ENCODE results near the gene SASH1. TPM values are rescaled to one million over a fixed set of nuclear protein-coding genes. Genes with fewer than 3 reads are reported as not detected.

SASH1 gene
- total RNA-seq, 1 experiment from 2014 or later: 42.0 TPM

GRCh38 chr6:148317051-148317450 is 25.6 kb upstream of the SASH1 start:
- Histone ChIP-seq H3K4me1 (peaks cover 8% of the 10 kb centered on the region), H3K9me3 (no peaks in the 10 kb centered on the region), H3K27me3 (replicated peaks; ENCODE audit: control insufficient read depth, insufficient read depth, low read length) (no peaks in the 10 kb centered on the region), H3K36me3 (ENCODE audit: control insufficient read depth, insufficient read depth, low read length) (no peaks in the 10 kb centered on the region), H3K4me3 (ENCODE audit: low read depth, low read length) (no peak overlapping the region)
- Mint-ChIP-seq H3K27ac (ENCODE audit: unreplicated experiment) (no peak overlapping the region), H3K4me3 (ENCODE audit: unreplicated experiment) (no peak overlapping the region), H3K4me1 (ENCODE audit: low read depth, unreplicated experiment) (peaks cover 2% of the 10 kb centered on the region), H3K36me3 (ENCODE audit: insufficient read depth, unreplicated experiment) (no peaks in the 10 kb centered on the region), H3K27me3 (ENCODE audit: insufficient read depth, unreplicated experiment) (no peaks in the 10 kb centered on the region), H3K9me3 (ENCODE audit: unreplicated experiment) (no peaks in the 10 kb centered on the region)
- no peak for DNase-seq
- CTCF ChIA-PET: interaction anchor here (0.5 kb wide), 1 partner anchor 53 kb away, joined by 3 read pairs; no protein-coding TSS in a partner anchor
- BruUV-seq (replicated peaks): no TSS peak
- intact Hi-C loops (cut with micrococcal nuclease; ENCODE audit: unreplicated experiment): no loop called here
- TF ChIP-seq CTCF (IDR thresholded peaks at IDR 0.05; ENCODE audit: insufficient read depth in 1 of 2, low read depth in 1 of 2, low read length in 1 of 2, severe bottlenecking in 1 of 2, unreplicated experiment in 1 of 2): no peak
- POLR2A ChIA-PET: no interaction called here

- H3K4me3 Mint-ChIP-seq (ENCODE audit: unreplicated experiment): no peak overlapping the region
- H3K36me3 ChIP-seq (ENCODE audit: control insufficient read depth, insufficient read depth, low read length): no peaks in the 10 kb centered on the region
- no peak overlapping the region for H3K4me3 ChIP-seq (ENCODE audit: low read depth, low read length)
- no peaks in the 10 kb centered on the region for H3K27me3 Mint-ChIP-seq (ENCODE audit: insufficient read depth, unreplicated experiment)
- DNase-seq: no peak
- ChIA-PET CTCF (no interaction called here), POLR2A (no interaction called here)
- peaks cover 8% of the 10 kb centered on the region for H3K4me1 ChIP-seq
- no peaks in the 10 kb centered on the region for H3K27me3 ChIP-seq (replicated peaks; ENCODE audit: control insufficient read depth, insufficient read depth, low read length)
- H3K4me1 Mint-ChIP-seq (ENCODE audit: low read depth, unreplicated experiment): peaks cover 5% of the 10 kb centered on the region
- no peaks in the 10 kb centered on the region for H3K9me3 ChIP-seq
- intact Hi-C loops (cut with micrococcal nuclease; ENCODE audit: unreplicated experiment): no loop called here
- TF ChIP-seq CTCF (IDR thresholded peaks at IDR 0.05; ENCODE audit: insufficient read depth in 1 of 2, low read depth in 1 of 2, low read length in 1 of 2, severe bottlenecking in 1 of 2, unreplicated experiment in 1 of 2): no peak
- H3K27ac Mint-ChIP-seq (ENCODE audit: unreplicated experiment): no peak overlapping the region
- no peaks in the 10 kb centered on the region for H3K9me3 Mint-ChIP-seq (ENCODE audit: unreplicated experiment)
- H3K36me3 Mint-ChIP-seq (ENCODE audit: insufficient read depth, unreplicated experiment): no peaks in the 10 kb centered on the region
- BruUV-seq (replicated peaks): no TSS peak
These were observed 24.9 kb upstream of the SASH1 start for GRCh38 chr6:148317739-148318138.

- intact Hi-C loops (cut with micrococcal nuclease; ENCODE audit: unreplicated experiment): no loop called here
- Mint-ChIP-seq H3K4me1 (ENCODE audit: low read depth, unreplicated experiment) (peaks cover 13% of the 10 kb centered on the region), H3K9me3 (ENCODE audit: unreplicated experiment) (no peaks in the 10 kb centered on the region), H3K4me3 (ENCODE audit: unreplicated experiment) (no peak overlapping the region), H3K27me3 (ENCODE audit: insufficient read depth, unreplicated experiment) (no peaks in the 10 kb centered on the region), H3K27ac (ENCODE audit: unreplicated experiment) (peak overlapping the region; percentile 17), H3K36me3 (ENCODE audit: insufficient read depth, unreplicated experiment) (no peaks in the 10 kb centered on the region)
- CTCF ChIA-PET: interaction anchor here (0.6 kb wide), 1 partner anchor 955 kb away, joined by 3 read pairs; no protein-coding TSS in a partner anchor
- no peak for TF ChIP-seq CTCF (IDR thresholded peaks at IDR 0.05; ENCODE audit: insufficient read depth in 1 of 2, low read depth in 1 of 2, low read length in 1 of 2, severe bottlenecking in 1 of 2, unreplicated experiment in 1 of 2)
- Histone ChIP-seq H3K27me3 (replicated peaks; ENCODE audit: control insufficient read depth, insufficient read depth, low read length) (no peaks in the 10 kb centered on the region), H3K4me3 (ENCODE audit: low read depth, low read length) (no peak overlapping the region), H3K4me1 (peaks cover 5% of the 10 kb centered on the region), H3K36me3 (ENCODE audit: control insufficient read depth, insufficient read depth, low read length) (no peaks in the 10 kb centered on the region), H3K9me3 (no peaks in the 10 kb centered on the region)
- POLR2A ChIA-PET: no interaction called here
- no peak for DNase-seq
- BruUV-seq (replicated peaks): no TSS peak
These were observed 19.9 kb upstream of the SASH1 start for GRCh38 chr6:148322704-148323103.
